WTC11 (cell line): ENCODE results near the gene SENP8. TPM values are rescaled to one million over a fixed set of nuclear protein-coding genes. Genes with fewer than 3 reads are reported as not detected.

ENCODE experiments used
- ATAC-seq: fragments of 200-7000 bp; cut with Tn5 transposase; 2 replicates; pipeline ENCODE4 v1.10.0; 2021; ENCODE audit warnings: mild to moderate bottlenecking, moderate library complexity
- CTCF ChIA-PET: fragments of 300-600 bp; sonication (Branson Sonifier 250); formaldehyde crosslinking; loops from one replicate; lab custom pipeline; 2021; ENCODE audit warnings: antibody characterized with exemption; lab: Charles Lee
- POLR2A ChIA-PET: fragments of 350-600 bp; sonication (Branson Sonifier 250); formaldehyde crosslinking; loops from one replicate; lab custom pipeline; 2021; ENCODE audit warnings: antibody characterized with exemption; lab: Charles Lee
- DNase-seq: peaks from one replicate; pipeline ENCODE4 v3.0.0; 2021; ENCODE audit warnings: low spot score
- H3K27ac Mint-ChIP-seq: 2 replicates; pipeline ENCODE4 v1.8.0; 2021; ENCODE audit warnings: mixed read lengths
- H3K27me3 Mint-ChIP-seq: 2 replicates; pipeline ENCODE4 v1.8.0; 2021; ENCODE audit warnings: low read depth, mild to moderate bottlenecking, moderate library complexity, mixed read lengths
- H3K36me3 Mint-ChIP-seq: 2 replicates; pipeline ENCODE4 v1.8.0; 2021; ENCODE audit warnings: mixed read lengths
- H3K4me1 Mint-ChIP-seq: 2 replicates; pipeline ENCODE4 v1.8.0; 2022; ENCODE audit warnings: mixed read lengths
- H3K4me3 Mint-ChIP-seq: 2 replicates; pipeline ENCODE4 v1.8.0; 2021; ENCODE audit warnings: mild to moderate bottlenecking, moderate library complexity, mixed read lengths
- H3K9me3 Mint-ChIP-seq: 2 replicates; pipeline ENCODE4 v1.8.0; 2021; ENCODE audit warnings: mixed read lengths
- CTCF ChIP-seq: fragments of 200-600 bp; IDR thresholded peaks from 2 replicates; pipeline ENCODE4 v1.8.0; 2022; ENCODE audit warnings: antibody characterized with exemption
- ELF4 ChIP-seq: sonication (generic); formaldehyde crosslinking; IDR thresholded peaks from 2 replicates; pipeline ENCODE4 v1.8.1; 2022; ENCODE audit warnings: low read depth, mild to moderate bottlenecking, moderate library complexity, missing genetic modification reagents
- EMX1 ChIP-seq: fragments of 250-450 bp; sonication (Bioruptor Pico); IDR thresholded peaks from 2 replicates; pipeline ENCODE4 v1.8.0; 2021; ENCODE audit warnings: mild to moderate bottlenecking
- ERG ChIP-seq: fragments of 250-450 bp; sonication (Bioruptor Pico); IDR thresholded peaks from 2 replicates; pipeline ENCODE4 v1.8.0; 2021; ENCODE audit warnings: mild to moderate bottlenecking
- ESRRA ChIP-seq: sonication (generic); formaldehyde crosslinking; IDR thresholded peaks from 2 replicates; pipeline ENCODE4 v1.8.1; 2022; ENCODE audit warnings: mild to moderate bottlenecking, missing genetic modification reagents, borderline replicate concordance
- FOXJ3 ChIP-seq: sonication (generic); formaldehyde crosslinking; IDR thresholded peaks from 2 replicates; pipeline ENCODE4 v1.9.0; 2021; ENCODE audit warnings: missing genetic modification reagents, mild to moderate bottlenecking, borderline replicate concordance
- FOXK1 ChIP-seq: sonication (generic); formaldehyde crosslinking; IDR thresholded peaks from 2 replicates; pipeline ENCODE4 v1.8.0; 2022; ENCODE audit warnings: mild to moderate bottlenecking, moderate library complexity, missing genetic modification reagents
- HMGA2 ChIP-seq: fragments of 250-450 bp; sonication (Bioruptor Pico); IDR thresholded peaks from 2 replicates; pipeline ENCODE4 v1.4.0; 2021; ENCODE audit warnings: mild to moderate bottlenecking, moderate library complexity
- HMGXB4 ChIP-seq: sonication (generic); formaldehyde crosslinking; IDR thresholded peaks from 2 replicates; pipeline ENCODE4 v1.8.1; 2023; ENCODE audit warnings: mild to moderate bottlenecking, moderate library complexity, missing genetic modification reagents
- IRF2 ChIP-seq: sonication (generic); formaldehyde crosslinking; IDR thresholded peaks from 2 replicates; pipeline ENCODE4 v1.8.0; 2022; ENCODE audit warnings: low read depth, missing genetic modification reagents, borderline replicate concordance
- NFATC4 ChIP-seq: fragments of 250-450 bp; sonication (Bioruptor Pico); IDR thresholded peaks from 2 replicates; pipeline ENCODE4 v1.9.0; 2021; ENCODE audit warnings: mild to moderate bottlenecking
- NFE2L1 ChIP-seq: sonication (generic); formaldehyde crosslinking; IDR thresholded peaks from 2 replicates; pipeline ENCODE4 v1.8.1; 2023; ENCODE audit warnings: missing genetic modification reagents
- SMAD4 ChIP-seq: sonication (generic); formaldehyde crosslinking; IDR thresholded peaks from 2 replicates; pipeline ENCODE4 v1.8.0; 2022; ENCODE audit warnings: mild to moderate bottlenecking, missing genetic modification reagents
- SP1 ChIP-seq: sonication (generic); formaldehyde crosslinking; conservative IDR thresholded peaks from 2 replicates; pipeline ENCODE4 v1.8.1; 2022; ENCODE audit warnings: missing genetic modification reagents
- TEAD1 ChIP-seq: sonication (generic); formaldehyde crosslinking; IDR thresholded peaks from 2 replicates; pipeline ENCODE4 v1.8.0; 2022; ENCODE audit warnings: mild to moderate bottlenecking, missing genetic modification reagents
- TEAD4 ChIP-seq: sonication (generic); formaldehyde crosslinking; IDR thresholded peaks from 2 replicates; pipeline ENCODE4 v1.8.0; 2022; ENCODE audit warnings: mild to moderate bottlenecking, missing genetic modification reagents
- ZNF219 ChIP-seq: sonication (generic); formaldehyde crosslinking; IDR thresholded peaks from 2 replicates; pipeline ENCODE4 v1.8.0; 2023; ENCODE audit warnings: missing genetic modification reagents, mild to moderate bottlenecking, borderline replicate concordance
- ZNF232 ChIP-seq: sonication (generic); formaldehyde crosslinking; IDR thresholded peaks from 2 replicates; pipeline ENCODE4 v1.8.0; 2022; ENCODE audit warnings: mild to moderate bottlenecking, missing genetic modification reagents
- ZNF512 ChIP-seq: sonication (generic); formaldehyde crosslinking; IDR thresholded peaks from 2 replicates; pipeline ENCODE4 v1.8.1; 2022; ENCODE audit warnings: missing genetic modification reagents, borderline replicate concordance
- total RNA-seq: library from RNA; stranded (reverse); gene quantifications from 3 replicates; pipeline ENCODE4 v1.2.3, GENCODE V29; 2021

Gene SENP8
- total RNA-seq, 1 experiment from 2014 or later: 6.3 TPM

GRCh38 chr15:72178976-72179585 is 60.9 kb downstream of the SENP8 start:
- H3K27ac Mint-ChIP-seq: no peak overlapping the region
- ChIA-PET CTCF (interaction anchor here (1.2 kb wide), 2 partner anchors 22 to 371 kb away, joined by 3 read pairs; no protein-coding TSS in a partner anchor), POLR2A (no interaction called here)
- TF ChIP-seq ESRRA (CRISPR knock-in tag) (no peak), NFATC4 (CRISPR knock-in tag) (no peak), FOXK1 (CRISPR knock-in tag) (no peak), CTCF (no peak), ELF4 (CRISPR knock-in tag) (no peak), EMX1 (CRISPR knock-in tag) (no peak), HMGXB4 (CRISPR knock-in tag) (no peak)
- no peaks in the 10 kb centered on the region for H3K9me3 Mint-ChIP-seq
- no peak overlapping the region for H3K4me3 Mint-ChIP-seq
- H3K27me3 Mint-ChIP-seq: peaks cover 10% of the 10 kb centered on the region
- peaks cover 16% of the 10 kb centered on the region for H3K4me1 Mint-ChIP-seq
- no peak for ATAC-seq
- no peaks in the 10 kb centered on the region for H3K36me3 Mint-ChIP-seq
- no peak for DNase-seq

GRCh38 chr15:72179950-72180581 is 61.9 kb downstream of the SENP8 start:
- POLR2A ChIA-PET: interaction anchor here (0.6 kb wide), 1 partner anchor 115 kb away, joined by 3 read pairs; no protein-coding TSS in a partner anchor
- peaks cover 14% of the 10 kb centered on the region for H3K27me3 Mint-ChIP-seq

GRCh38 chr15:72180761-72181324 is 62.6 kb downstream of the SENP8 start:
- ATAC-seq (no peak), DNase-seq (no peak)
- Mint-ChIP-seq H3K27ac (no peak overlapping the region), H3K4me3 (no peak overlapping the region), H3K27me3 (peaks cover 19% of the 10 kb centered on the region)
- no peak for TF ChIP-seq ELF4 (CRISPR knock-in tag)
- TF ChIP-seq, all 79 proteins: peak for 0
- no peaks in the 10 kb centered on the region for H3K9me3 Mint-ChIP-seq
- no peaks in the 10 kb centered on the region for H3K36me3 Mint-ChIP-seq
- peaks cover 17% of the 10 kb centered on the region for H3K4me1 Mint-ChIP-seq
- POLR2A ChIA-PET: no interaction called here
- CTCF ChIA-PET: interaction anchor here (1.2 kb wide), 1 partner anchor 20 kb away, joined by 5 read pairs; no protein-coding TSS in a partner anchor

More at GRCh38 chr15:72179950-72180581, 61.9 kb downstream of the SENP8 start:
- no peak for DNase-seq
- TF ChIP-seq ZNF232 (no peak), TEAD1 (CRISPR knock-in tag) (no peak), ZNF219 (no peak)
- TF ChIP-seq, all 79 proteins: peak for 0
- no peaks in the 10 kb centered on the region for H3K36me3 Mint-ChIP-seq
- CTCF ChIA-PET: interaction anchor here (0.5 to 1.2 kb wide), 5 partner anchors 20 to 372 kb away, joined by 3 to 6 read pairs (median 3); no protein-coding TSS in a partner anchor
- peaks cover 20% of the 10 kb centered on the region for H3K4me1 Mint-ChIP-seq
- no peak; the same call in 1 of the 2 replicates for ATAC-seq
- no peak overlapping the region for H3K27ac Mint-ChIP-seq
- H3K4me3 Mint-ChIP-seq: no peak overlapping the region
- no peaks in the 10 kb centered on the region for H3K9me3 Mint-ChIP-seq

GRCh38 chr15:72182244-72182643 is 64.0 kb downstream of the SENP8 start:
- ChIA-PET POLR2A (no interaction called here), CTCF (no interaction called here)
- ATAC-seq (no peak), DNase-seq (no peak)
- H3K27ac Mint-ChIP-seq: no peak overlapping the region
- peaks cover 19% of the 10 kb centered on the region for H3K27me3 Mint-ChIP-seq
- peaks cover 15% of the 10 kb centered on the region for H3K4me1 Mint-ChIP-seq
- H3K4me3 Mint-ChIP-seq: no peak overlapping the region
- H3K36me3 Mint-ChIP-seq: no peaks in the 10 kb centered on the region
- H3K9me3 Mint-ChIP-seq: no peaks in the 10 kb centered on the region
- TF ChIP-seq ZNF512 (no peak), FOXK1 (CRISPR knock-in tag) (no peak), SMAD4 (no peak), CTCF (no peak), IRF2 (CRISPR knock-in tag) (no peak), FOXJ3 (CRISPR knock-in tag) (no peak), ERG (CRISPR knock-in tag) (no peak), HMGA2 (CRISPR knock-in tag) (no peak), NFE2L1 (CRISPR knock-in tag) (no peak), EMX1 (CRISPR knock-in tag) (no peak), SP1 (CRISPR knock-in tag) (no peak), TEAD4 (CRISPR knock-in tag) (no peak)
